OCI-LY7 (cell line): ENCODE data around the gene ADAM11.

Experiments
- EZH2phosphoT487 ChIP-seq: fragments of 200-600 bp; sonication (generic); IDR thresholded peaks from 2 replicates; pipeline ENCODE4 v1.6.1; 2018; ENCODE audit warnings: low read depth, borderline replicate concordance, mild to moderate bottlenecking, mixed run types, antibody characterized with exemption, low read length, moderate library complexity, mixed read lengths
- TF ChIP-seq, protein P1 (sequence below): fragments of 200-600 bp; sonication (generic); conservative IDR thresholded peaks from 2 replicates; pipeline ENCODE4 v1.5.1; 2014; ENCODE audit warnings: mild to moderate bottlenecking, antibody characterized with exemption, low read length, moderate library complexity, mixed read lengths

DNA sequence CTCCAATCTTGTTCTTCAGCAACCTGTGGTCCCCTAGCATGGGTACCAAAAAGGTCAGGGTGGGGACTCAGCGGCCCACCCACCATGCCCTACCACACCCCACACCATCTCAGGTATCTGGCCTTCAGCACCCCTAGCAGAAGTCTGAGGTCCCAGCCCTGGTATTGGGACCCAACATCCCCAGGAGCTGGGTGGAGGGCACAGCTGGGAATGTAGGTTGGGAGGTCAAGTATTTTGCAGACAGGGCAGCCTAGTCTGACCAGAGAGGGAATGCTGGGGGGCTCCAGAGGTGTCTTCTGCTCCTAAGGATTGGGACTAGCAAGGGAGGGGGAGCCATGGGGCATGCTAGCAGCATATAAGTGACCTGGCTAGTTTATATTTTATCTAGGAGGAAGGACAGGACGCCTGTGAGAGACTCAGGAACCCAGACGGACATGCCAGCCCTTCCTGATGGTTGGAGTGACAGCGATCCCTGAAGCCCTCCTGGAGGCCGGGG lies 822 bp upstream of the ADAM11 start:
- TF ChIP-seq, protein P1, sequence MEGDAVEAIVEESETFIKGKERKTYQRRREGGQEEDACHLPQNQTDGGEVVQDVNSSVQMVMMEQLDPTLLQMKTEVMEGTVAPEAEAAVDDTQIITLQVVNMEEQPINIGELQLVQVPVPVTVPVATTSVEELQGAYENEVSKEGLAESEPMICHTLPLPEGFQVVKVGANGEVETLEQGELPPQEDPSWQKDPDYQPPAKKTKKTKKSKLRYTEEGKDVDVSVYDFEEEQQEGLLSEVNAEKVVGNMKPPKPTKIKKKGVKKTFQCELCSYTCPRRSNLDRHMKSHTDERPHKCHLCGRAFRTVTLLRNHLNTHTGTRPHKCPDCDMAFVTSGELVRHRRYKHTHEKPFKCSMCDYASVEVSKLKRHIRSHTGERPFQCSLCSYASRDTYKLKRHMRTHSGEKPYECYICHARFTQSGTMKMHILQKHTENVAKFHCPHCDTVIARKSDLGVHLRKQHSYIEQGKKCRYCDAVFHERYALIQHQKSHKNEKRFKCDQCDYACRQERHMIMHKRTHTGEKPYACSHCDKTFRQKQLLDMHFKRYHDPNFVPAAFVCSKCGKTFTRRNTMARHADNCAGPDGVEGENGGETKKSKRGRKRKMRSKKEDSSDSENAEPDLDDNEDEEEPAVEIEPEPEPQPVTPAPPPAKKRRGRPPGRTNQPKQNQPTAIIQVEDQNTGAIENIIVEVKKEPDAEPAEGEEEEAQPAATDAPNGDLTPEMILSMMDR = no peak
- no peak for TF ChIP-seq EZH2phosphoT487
